Adrenal gland (tissue), 19 donors: ENCODE measurements around the gene CCNO. TPM values are rescaled to one million over a fixed set of nuclear protein-coding genes. Genes with fewer than 3 reads are reported as not detected.

Source experiments
- DNase-seq, 7 donors: peaks; one replicate each; pipeline ENCODE4 v3.0.0-alpha.2; 2019 to 2020
- H3K27ac ChIP-seq, 5 donors: fragments of 200-600 bp; sonication (generic) in 4 of 5; 1 replicate in 3 of 5; 2 replicates in 2 of 5; pipeline versions ENCODE4 v1.5.1 to v1.8.0; 2016 to 2020; ENCODE audit warnings: mild to moderate bottlenecking in 1 of 5
- H3K27me3 ChIP-seq: fragments of 200-600 bp; 2 replicates; pipeline ENCODE4 v1.8.0; 2021
- H3K36me3 ChIP-seq, 2 donors: fragments of 200-600 bp; replicated peaks in 1 of 2; 1 replicate in 1 of 2; 2 replicates in 1 of 2; pipeline versions ENCODE4 v1.5.1 to v1.8.0; 2018 to 2022
- H3K4me1 ChIP-seq, 2 donors: fragments of 200-600 bp; replicated peaks in 1 of 2; 1 replicate in 1 of 2; 2 replicates in 1 of 2; pipeline versions ENCODE4 v1.5.1 to v1.8.0; 2018 to 2021
- H3K4me3 ChIP-seq, 4 donors: fragments of 200-600 bp; sonication (generic) in 3 of 4; one replicate each; pipeline ENCODE4 v1.5.1; 2016 to 2018
- H3K9me3 ChIP-seq, 3 donors: fragments of 200-600 bp; sonication (generic) in 1 of 3; replicated peaks in 1 of 3; 1 replicate in 2 of 3; 2 replicates in 1 of 3; pipeline versions ENCODE4 v1.5.1 to v1.8.0; 2016 to 2021
- POLR2A ChIP-seq, 2 donors: fragments of 450-650 bp; IDR thresholded peaks; one replicate each; pipeline ENCODE4 v1.6.1; 2017; ENCODE audit warnings: antibody characterized with exemption in 2 of 2, mild to moderate bottlenecking in 2 of 2, moderate library complexity in 1 of 2
- WGBS, 4 donors: extraction: QIAGEN DNeasy Blood & Tissue Kit in 2 of 4; methylation state at CpG; one replicate each; pipeline versions ENCODE4 v1.1.5 to v1.1.7; 2013 to 2017; 5-methylcytosine and 5-hydroxymethylcytosine counted together
- intact Hi-C, 2 donors: fragments of 100-400 bp; cut with DNase I; formaldehyde crosslinking; loops; one replicate each; pipeline versions ENCODE4 v1.14.1 to v1.15.0; 2022 to 2023
- long read RNA-seq, 10 donors: library from polyadenylated mRNA in 3 of 10; unstranded in 2 of 10; stranded (forward) in 1 of 10; transcript quantifications; one replicate each; pipeline ENCODE4 v2.0.0 and lab custom pipeline, GENCODE V29; 2021 to 2026
- polyA plus RNA-seq, 3 donors: library from polyadenylated mRNA; stranded (reverse); fragments of 200-250 nt in 2 of 3; fragments of 350-450 nt in 1 of 3; fragmentation: Illumina TruSeq in 1 of 3; extraction: RNeasy Lipid Tissue Mini Kit (QIAGEN cat#74804) in 1 of 3; gene quantifications; one replicate each; pipeline ENCODE4 v1.2.3, GENCODE V29; 2013 to 2014
- total RNA-seq, 9 donors: library from RNA; depleted of rRNA in 4 of 9; stranded (reverse); fragments of >200 nt in 4 of 9; fragments of 120-200 nt in 1 of 9; fragmentation: NEBNext Ultra II Directional in 1 of 9; extraction: Animal tissue kit (Norgen Biotek cat#: 25700) in 1 of 9; gene quantifications; one replicate each; pipeline versions ENCODE4 v1.1.0 to v1.2.4, GENCODE V29; 2013 to 2023
- TF ChIP-seq, protein P1 (sequence below), 6 experiments: fragments of 450-650 bp in 4 of 6; fragments of 200-600 bp in 2 of 6; sonication (generic) in 1 of 6; IDR thresholded peaks; 1 replicate in 5 of 6; 2 replicates in 1 of 6; pipeline versions ENCODE4 v1.5.1 to v1.8.0; 2016 to 2021; ENCODE audit warnings: antibody characterized with exemption in 6 of 6, mild to moderate bottlenecking in 2 of 6, moderate library complexity in 1 of 6
- donor health status: healthy with polysubstance abuse.
- donor health status: Bipolar disorder and iron deficiency.
- donor health status: DM: yes; HTN: yes; CAD: no.
- donor health status: DM: no; HTN: no; CAD: no.
- donor health status: DM: no; HTN: no; CAD: no.
- donor health status: DM: yes; HTN: yes; CAD: no.

Gene CCNO, protein sequence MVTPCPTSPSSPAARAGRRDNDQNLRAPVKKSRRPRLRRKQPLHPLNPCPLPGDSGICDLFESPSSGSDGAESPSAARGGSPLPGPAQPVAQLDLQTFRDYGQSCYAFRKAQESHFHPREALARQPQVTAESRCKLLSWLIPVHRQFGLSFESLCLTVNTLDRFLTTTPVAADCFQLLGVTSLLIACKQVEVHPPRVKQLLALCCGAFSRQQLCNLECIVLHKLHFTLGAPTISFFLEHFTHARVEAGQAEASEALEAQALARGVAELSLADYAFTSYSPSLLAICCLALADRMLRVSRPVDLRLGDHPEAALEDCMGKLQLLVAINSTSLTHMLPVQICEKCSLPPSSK
- total RNA-seq = 1 to 10 TPM in 1 of 9 donors, under 1 TPM in 6, not detected in 2; 0.06 to 1.1 (median 0.51) TPM
- polyA plus RNA-seq = 1 to 10 TPM in 1 of 3 donors, under 1 TPM in 1, not detected in 1; 0.81 to 1.1 TPM
- long read RNA-seq, donor 1 = 0 reads
- long read RNA-seq, donor 2 = 0 reads
- long read RNA-seq, donor 3 = 0 reads
- long read RNA-seq, donor 4 = 0 reads
- long read RNA-seq, donor 5, partial matches to known transcripts = 0 of 4 reads
- long read RNA-seq, donor 5, other reads (novel, unspliced or antisense) = 2 of 4 reads
- long read RNA-seq, donor 6 = 0 reads
- long read RNA-seq, donor 7 = 0 reads
- long read RNA-seq, donor 8 = 0 reads
- long read RNA-seq, donor 9 = 0 reads
- long read RNA-seq, donor 10 = 0 reads

GRCh38 chr5:55232985-55233928 is at the start of gene CCNO:
CCNO (minus strand) TSS chr5:55233608; CDS start chr5:55233523, 85 bp downstream.
- H3K36me3 ChIP-seq = no peaks in the 10 kb centered on the region
- peaks cover 41% of the 10 kb centered on the region for H3K27me3 ChIP-seq
- WGBS, 4 donors = 0 to 1% (median 1%) methylated on average over 23 to 106 of the region's 106 CpGs
- H3K4me3 ChIP-seq = peak within 1 kb of the TSS in 3 of 4 donors; percentile 0 to 74 (median 27)
- intact Hi-C loops = no loop called here
- TF ChIP-seq POLR2A (IDR thresholded peaks at IDR 0.05) = no peak
- TF ChIP-seq, protein P1, sequence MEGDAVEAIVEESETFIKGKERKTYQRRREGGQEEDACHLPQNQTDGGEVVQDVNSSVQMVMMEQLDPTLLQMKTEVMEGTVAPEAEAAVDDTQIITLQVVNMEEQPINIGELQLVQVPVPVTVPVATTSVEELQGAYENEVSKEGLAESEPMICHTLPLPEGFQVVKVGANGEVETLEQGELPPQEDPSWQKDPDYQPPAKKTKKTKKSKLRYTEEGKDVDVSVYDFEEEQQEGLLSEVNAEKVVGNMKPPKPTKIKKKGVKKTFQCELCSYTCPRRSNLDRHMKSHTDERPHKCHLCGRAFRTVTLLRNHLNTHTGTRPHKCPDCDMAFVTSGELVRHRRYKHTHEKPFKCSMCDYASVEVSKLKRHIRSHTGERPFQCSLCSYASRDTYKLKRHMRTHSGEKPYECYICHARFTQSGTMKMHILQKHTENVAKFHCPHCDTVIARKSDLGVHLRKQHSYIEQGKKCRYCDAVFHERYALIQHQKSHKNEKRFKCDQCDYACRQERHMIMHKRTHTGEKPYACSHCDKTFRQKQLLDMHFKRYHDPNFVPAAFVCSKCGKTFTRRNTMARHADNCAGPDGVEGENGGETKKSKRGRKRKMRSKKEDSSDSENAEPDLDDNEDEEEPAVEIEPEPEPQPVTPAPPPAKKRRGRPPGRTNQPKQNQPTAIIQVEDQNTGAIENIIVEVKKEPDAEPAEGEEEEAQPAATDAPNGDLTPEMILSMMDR (IDR thresholded peaks at IDR 0.05) = no peak
- H3K9me3 ChIP-seq = no peaks in the 10 kb centered on the region
- H3K4me1 ChIP-seq = peaks cover 18 to 32% of the 10 kb centered on the region in 2 donors
- H3K27ac ChIP-seq = peak within 1 kb of the TSS in 1 of 5 donors; percentile 26
- DNase-seq = peak; percentile 75 to 81 (median 78)

DNA sequence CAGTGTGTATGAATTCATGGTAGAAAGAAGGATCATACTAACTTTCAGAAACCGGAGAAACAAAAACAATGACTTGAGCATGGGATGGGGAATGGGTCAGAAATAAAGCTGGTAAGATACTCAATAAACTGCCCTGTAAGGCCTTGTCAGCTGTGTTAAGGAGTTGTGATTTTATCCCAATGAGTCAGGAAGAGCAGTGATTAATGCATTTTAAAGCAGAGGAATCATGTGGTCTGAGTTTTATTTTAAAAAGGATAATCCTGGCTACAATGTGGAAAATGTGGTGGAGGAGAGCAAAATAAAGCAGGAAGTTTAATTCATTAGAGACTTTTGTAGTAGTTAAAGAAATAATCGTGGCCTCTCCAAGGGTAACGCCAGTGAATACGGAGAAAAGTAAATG is 45.4 kb upstream of the CCNO start:
- H3K4me3 ChIP-seq = no peak overlapping the region
- 90 to 96% (median 92%) methylated on average over 4 of the region's 4 CpGs for WGBS, 4 donors
- intact Hi-C loops = no loop called here
- H3K9me3 ChIP-seq = no peaks in the 10 kb centered on the region
- H3K4me1 ChIP-seq = no peaks in the 10 kb centered on the region
- H3K36me3 ChIP-seq = peaks cover 0 to 93% of the 10 kb centered on the region in 2 donors
- TF ChIP-seq POLR2A (IDR thresholded peaks at IDR 0.05) = no peak
- TF ChIP-seq, protein P1 (IDR thresholded peaks at IDR 0.05) = no peak
- DNase-seq = no peak
- no peaks in the 10 kb centered on the region for H3K27me3 ChIP-seq
- no peak overlapping the region for H3K27ac ChIP-seq

GRCh38 chr5:55276771-55277170 is 43.4 kb upstream of the CCNO start:
- intact Hi-C loops = no loop called here
- Histone ChIP-seq H3K27me3 (no peaks in the 10 kb centered on the region), H3K4me3 (no peak overlapping the region), H3K4me1 (no peaks in the 10 kb centered on the region), H3K36me3 (peaks cover 0 to 93% of the 10 kb centered on the region in 2 donors), H3K27ac (no peak overlapping the region), H3K9me3 (no peaks in the 10 kb centered on the region)
- TF ChIP-seq, protein P1 (IDR thresholded peaks at IDR 0.05) = no peak
- no peak for TF ChIP-seq POLR2A (IDR thresholded peaks at IDR 0.05)
- WGBS, 4 donors = 81 to 100% (median 92%) methylated on average over 1 of the region's 1 CpG
- no peak for DNase-seq
